ENCODE data around the gene LRRC51. TPM values are rescaled to one million over a fixed set of nuclear protein-coding genes. Genes with fewer than 3 reads are reported as not detected.

The LRRC51 gene
- polyA plus RNA-seq, 3 donors, result 1.3 to 1.9 (median 1.6) TPM

DNA sequence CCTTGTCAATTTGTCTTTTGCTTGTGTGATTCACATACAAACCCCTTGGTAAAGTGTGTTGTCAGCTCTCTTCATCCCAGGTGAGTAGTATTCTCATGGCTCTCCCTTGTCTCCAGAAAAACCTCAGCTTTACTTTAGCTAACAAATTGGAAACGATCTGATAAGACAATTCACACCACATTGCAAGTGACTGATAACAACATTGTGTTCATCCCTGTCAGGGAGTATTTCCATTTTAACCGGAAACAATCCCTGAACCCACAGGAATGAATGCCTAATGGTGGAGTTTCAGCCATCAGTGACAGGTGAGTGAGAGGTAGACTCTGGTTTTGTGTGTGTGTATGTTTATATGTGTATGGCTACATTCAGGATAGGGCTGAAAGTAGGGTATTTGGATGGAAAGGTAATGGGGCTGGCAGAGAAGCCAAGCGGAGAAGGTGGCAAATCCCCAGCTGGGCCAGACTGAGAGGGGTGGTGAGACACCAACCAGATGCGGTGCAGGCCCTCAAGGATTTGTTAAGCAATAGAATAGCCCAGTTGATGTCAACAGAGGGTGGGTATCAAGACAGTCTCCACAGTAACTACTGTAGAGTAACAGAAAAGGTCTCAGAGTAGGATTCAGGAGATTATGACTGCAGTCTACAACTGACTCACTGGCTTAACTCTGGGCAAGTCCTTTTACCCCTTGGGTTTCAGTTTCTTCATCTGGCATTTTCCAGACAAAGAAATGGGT, 7.6 kb downstream of the LRRC51 start:
- Histone ChIP-seq H3K27me3 (ENCODE audit: control insufficient read depth in 2 of 2, insufficient read depth in 2 of 2, low read length in 2 of 2) (no peaks in the 10 kb centered on the region), H3K9ac (ENCODE audit: insufficient read depth, low read length, poor library complexity, severe bottlenecking) (no peak overlapping the region), H3K4me2 (replicated peaks; ENCODE audit: extremely low read depth, low read length, poor library complexity, severe bottlenecking) (no peak overlapping the region), H2AFZ (ENCODE audit: insufficient read depth, low read depth, low read length, poor library complexity, severe bottlenecking) (no peak overlapping the region), H3K36me3 (replicated peaks in 1 of 2; ENCODE audit: control insufficient read depth in 1 of 2, insufficient read depth in 2 of 2, low read length in 2 of 2) (peaks cover 27 to 58% of the 10 kb centered on the region in 2 donors), H4K20me1 (ENCODE audit: insufficient read depth, low read length) (peaks cover 17% of the 10 kb centered on the region), H3K27ac (ENCODE audit: low read depth in 1 of 2, low read length in 2 of 2) (peak overlapping the region in 1 of 2 donors; percentile 6), H3K4me3 (replicated peaks in 1 of 3; ENCODE audit: low read depth in 2 of 3, low read length in 3 of 3) (no peak overlapping the region), H3K4me1 (ENCODE audit: control insufficient read depth in 1 of 2, insufficient read depth in 2 of 2, low read length in 2 of 2) (peaks cover 23% of the 10 kb centered on the region in 2 donors), H3K79me2 (ENCODE audit: insufficient read depth, low read length) (peaks cover 11% of the 10 kb centered on the region), H3K9me3 (replicated peaks in 1 of 2; ENCODE audit: control insufficient read depth in 1 of 2, insufficient read depth in 1 of 2, low read length in 2 of 2) (no peaks in the 10 kb centered on the region)
- intact Hi-C loops (cut with micrococcal nuclease), result loop anchor here in 1 of 2 donors (5.0 kb wide), 1 partner anchor 61 kb away; no protein-coding TSS in a partner anchor
- Mint-ChIP-seq H3K4me1 (peaks cover 24% of the 10 kb centered on the region), H3K27me3 (ENCODE audit: low read depth in 3 of 3) (peaks cover 0 to 2% (median 0%) of the 10 kb centered on the region in 3 donors), H3K36me3 (peaks cover 48 to 49% of the 10 kb centered on the region in 2 donors), H3K4me3 (no peak overlapping the region), H3K9me3 (no peaks in the 10 kb centered on the region), H3K27ac (peak overlapping the region in 4 of 7 donors; percentile 18 to 67 (median 28))
- no peak for DNase-seq
- TF ChIP-seq, protein P1, sequence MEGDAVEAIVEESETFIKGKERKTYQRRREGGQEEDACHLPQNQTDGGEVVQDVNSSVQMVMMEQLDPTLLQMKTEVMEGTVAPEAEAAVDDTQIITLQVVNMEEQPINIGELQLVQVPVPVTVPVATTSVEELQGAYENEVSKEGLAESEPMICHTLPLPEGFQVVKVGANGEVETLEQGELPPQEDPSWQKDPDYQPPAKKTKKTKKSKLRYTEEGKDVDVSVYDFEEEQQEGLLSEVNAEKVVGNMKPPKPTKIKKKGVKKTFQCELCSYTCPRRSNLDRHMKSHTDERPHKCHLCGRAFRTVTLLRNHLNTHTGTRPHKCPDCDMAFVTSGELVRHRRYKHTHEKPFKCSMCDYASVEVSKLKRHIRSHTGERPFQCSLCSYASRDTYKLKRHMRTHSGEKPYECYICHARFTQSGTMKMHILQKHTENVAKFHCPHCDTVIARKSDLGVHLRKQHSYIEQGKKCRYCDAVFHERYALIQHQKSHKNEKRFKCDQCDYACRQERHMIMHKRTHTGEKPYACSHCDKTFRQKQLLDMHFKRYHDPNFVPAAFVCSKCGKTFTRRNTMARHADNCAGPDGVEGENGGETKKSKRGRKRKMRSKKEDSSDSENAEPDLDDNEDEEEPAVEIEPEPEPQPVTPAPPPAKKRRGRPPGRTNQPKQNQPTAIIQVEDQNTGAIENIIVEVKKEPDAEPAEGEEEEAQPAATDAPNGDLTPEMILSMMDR (IDR thresholded peaks at IDR 0.05), result no peak
- WGBS (ENCODE audit: insufficient coverage), result 100% methylated on average over 2 of the region's 4 CpGs

DNA sequence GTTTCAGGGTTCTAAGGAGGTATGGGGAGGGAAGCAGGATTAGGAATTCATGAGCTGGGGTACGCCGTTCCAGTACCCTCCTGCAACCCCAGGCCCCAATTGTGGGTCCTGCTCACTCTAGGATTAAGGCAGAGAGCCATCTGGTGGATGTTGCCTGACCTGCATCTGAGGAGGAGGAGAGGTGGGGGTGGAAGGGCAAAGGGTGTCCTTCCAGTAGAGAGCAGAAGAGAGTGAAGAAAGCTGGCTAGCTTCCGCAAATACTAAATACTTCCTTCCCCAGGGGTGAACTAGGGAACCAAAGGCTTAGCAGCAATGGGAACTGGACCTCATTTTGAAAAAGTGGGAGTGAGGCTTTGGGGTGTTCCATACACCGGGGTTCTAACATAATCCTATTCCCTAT, 10.6 kb downstream of the LRRC51 start:
- Histone ChIP-seq H3K79me2 (ENCODE audit: insufficient read depth, low read length) (peaks cover 11% of the 10 kb centered on the region), H3K9ac (ENCODE audit: insufficient read depth, low read length, poor library complexity, severe bottlenecking) (no peak overlapping the region), H3K4me3 (replicated peaks in 1 of 3; ENCODE audit: low read depth in 2 of 3, low read length in 3 of 3) (peak overlapping the region in 1 of 3 experiments; percentile 10), H2AFZ (ENCODE audit: insufficient read depth, low read depth, low read length, poor library complexity, severe bottlenecking) (no peak overlapping the region), H3K27ac (ENCODE audit: low read depth in 1 of 2, low read length in 2 of 2) (peak overlapping the region; percentile 42 to 70), H3K4me1 (ENCODE audit: control insufficient read depth in 1 of 2, insufficient read depth in 2 of 2, low read length in 2 of 2) (peaks cover 23% of the 10 kb centered on the region in 2 donors), H4K20me1 (ENCODE audit: insufficient read depth, low read length) (peaks cover 17% of the 10 kb centered on the region), H3K4me2 (replicated peaks; ENCODE audit: extremely low read depth, low read length, poor library complexity, severe bottlenecking) (peak overlapping the region; percentile 40), H3K36me3 (replicated peaks in 1 of 2; ENCODE audit: control insufficient read depth in 1 of 2, insufficient read depth in 2 of 2, low read length in 2 of 2) (peaks cover 50 to 73% of the 10 kb centered on the region in 2 donors), H3K9me3 (replicated peaks in 1 of 2; ENCODE audit: control insufficient read depth in 1 of 2, insufficient read depth in 1 of 2, low read length in 2 of 2) (no peaks in the 10 kb centered on the region), H3K27me3 (ENCODE audit: control insufficient read depth in 2 of 2, insufficient read depth in 2 of 2, low read length in 2 of 2) (no peaks in the 10 kb centered on the region)
- H3K9me3 Mint-ChIP-seq, result no peaks in the 10 kb centered on the region
- peak overlapping the region in 1 of 2 donors; percentile 37 for H3K4me3 Mint-ChIP-seq
- peaks cover 59 to 60% of the 10 kb centered on the region in 2 donors for H3K36me3 Mint-ChIP-seq
- peaks cover 31% of the 10 kb centered on the region for H3K4me1 Mint-ChIP-seq
- peaks cover 0 to 2% (median 0%) of the 10 kb centered on the region in 3 donors for H3K27me3 Mint-ChIP-seq (ENCODE audit: low read depth in 3 of 3)
- peak; percentile 86 to 92 (median 91) for DNase-seq
- WGBS (ENCODE audit: insufficient coverage), result no CpG with 5 or more reads among the region's 4 CpGs
- peak overlapping the region; percentile 68 to 96 (median 87) for H3K27ac Mint-ChIP-seq
- TF ChIP-seq, protein P1 (IDR thresholded peaks at IDR 0.05), result peak; percentile 96
- intact Hi-C loops (cut with micrococcal nuclease), result loop anchor here (2.0 to 5.0 kb wide), 4 partner anchors 20 to 114 kb away; no protein-coding TSS in a partner anchor

All from CD14-positive monocyte (primary cell).